ENCODE measurements around the gene HMGCS2. TPM values are rescaled to one million over a fixed set of nuclear protein-coding genes. Genes with fewer than 3 reads are reported as not detected.

HMGCS2 gene
- total RNA-seq, 2 experiments from 2014 or later, result not detected

GRCh38 chr1:119742677-119743076, 26.0 kb downstream of the HMGCS2 start:
- H3K4me1 Mint-ChIP-seq, result peaks cover 5% of the 10 kb centered on the region
- H3K27me3 Mint-ChIP-seq, result no peaks in the 10 kb centered on the region
- no peaks in the 10 kb centered on the region for H3K9me3 Mint-ChIP-seq
- H3K4me3 Mint-ChIP-seq, result no peak overlapping the region
- ChIA-PET CTCF (interaction anchor here (1.3 to 1.6 kb wide), 2 partner anchors 11 to 60 kb away, joined by 4 to 5 read pairs; no protein-coding TSS in a partner anchor), POLR2A (no interaction called here)
- H3K27ac Mint-ChIP-seq, result no peak overlapping the region
- no peak for DNase-seq
- H3K36me3 Mint-ChIP-seq (ENCODE audit: low read depth), result peaks cover 13% of the 10 kb centered on the region

GRCh38 chr1:119742202-119742601, 26.5 kb downstream of the HMGCS2 start:
- H3K9me3 Mint-ChIP-seq, result no peaks in the 10 kb centered on the region
- POLR2A ChIA-PET, result no interaction called here

GRCh38 chr1:119740896-119741780, 27.6 kb downstream of the HMGCS2 start:
- POLR2A ChIA-PET, result no interaction called here
- no peak overlapping the region for H3K27ac Mint-ChIP-seq
- peaks cover 17% of the 10 kb centered on the region for H3K36me3 Mint-ChIP-seq (ENCODE audit: low read depth)
- CTCF ChIA-PET, result interaction anchor here (0.9 kb wide), 1 partner anchor 188 kb away, joined by 3 read pairs; no protein-coding TSS in a partner anchor
- H3K4me3 Mint-ChIP-seq, result no peak overlapping the region
- no peak for DNase-seq
- no peaks in the 10 kb centered on the region for H3K9me3 Mint-ChIP-seq
- H3K4me1 Mint-ChIP-seq, result peaks cover 5% of the 10 kb centered on the region
- no peaks in the 10 kb centered on the region for H3K27me3 Mint-ChIP-seq

More at GRCh38 chr1:119742202-119742601, 26.5 kb downstream of the HMGCS2 start:
- Mint-ChIP-seq H3K36me3 (ENCODE audit: low read depth) (peaks cover 14% of the 10 kb centered on the region), H3K27me3 (no peaks in the 10 kb centered on the region), H3K4me3 (no peak overlapping the region), H3K4me1 (peaks cover 5% of the 10 kb centered on the region), H3K27ac (peak overlapping the region; percentile 4)
- CTCF ChIA-PET, result no interaction called here
- no peak for DNase-seq

GRCh38 chr1:119740261-119740660, 28.4 kb downstream of the HMGCS2 start:
- CTCF ChIA-PET, result no interaction called here
- H3K36me3 Mint-ChIP-seq (ENCODE audit: low read depth), result peaks cover 22% of the 10 kb centered on the region
- POLR2A ChIA-PET, result no interaction called here

GRCh38 chr1:119739150-119739549, 29.6 kb downstream of the HMGCS2 start:
- no peak overlapping the region for H3K4me3 Mint-ChIP-seq
- CTCF ChIA-PET, result interaction anchor here (0.6 kb wide), 1 partner anchor 37 kb away, joined by 3 read pairs; no protein-coding TSS in a partner anchor
- H3K36me3 Mint-ChIP-seq (ENCODE audit: low read depth), result peaks cover 27% of the 10 kb centered on the region

More at GRCh38 chr1:119740261-119740660, 28.4 kb downstream of the HMGCS2 start:
- Mint-ChIP-seq H3K27ac (no peak overlapping the region), H3K4me1 (no peaks in the 10 kb centered on the region), H3K4me3 (no peak overlapping the region), H3K27me3 (no peaks in the 10 kb centered on the region), H3K9me3 (no peaks in the 10 kb centered on the region)
- DNase-seq, result no peak

GRCh38 chr1:119738100-119738720, 30.5 kb downstream of the HMGCS2 start:
- Mint-ChIP-seq H3K27me3 (no peaks in the 10 kb centered on the region), H3K36me3 (ENCODE audit: low read depth) (peaks cover 24% of the 10 kb centered on the region), H3K27ac (no peak overlapping the region), H3K9me3 (no peaks in the 10 kb centered on the region), H3K4me1 (no peaks in the 10 kb centered on the region), H3K4me3 (no peak overlapping the region)
- no peak for DNase-seq
- ChIA-PET CTCF (no interaction called here), POLR2A (no interaction called here)

More at GRCh38 chr1:119739150-119739549, 29.6 kb downstream of the HMGCS2 start:
- no peaks in the 10 kb centered on the region for H3K4me1 Mint-ChIP-seq
- H3K27me3 Mint-ChIP-seq, result no peaks in the 10 kb centered on the region
- no peaks in the 10 kb centered on the region for H3K9me3 Mint-ChIP-seq
- H3K27ac Mint-ChIP-seq, result no peak overlapping the region
- no peak for DNase-seq
- POLR2A ChIA-PET, result no interaction called here

GRCh38 chr1:119737040-119737682, 31.5 kb downstream of the HMGCS2 start:
- CTCF ChIA-PET, result no interaction called here
- Mint-ChIP-seq H3K27me3 (no peaks in the 10 kb centered on the region), H3K9me3 (no peaks in the 10 kb centered on the region), H3K27ac (peak overlapping the region; percentile 25), H3K36me3 (ENCODE audit: low read depth) (peaks cover 24% of the 10 kb centered on the region), H3K4me1 (no peaks in the 10 kb centered on the region), H3K4me3 (no peak overlapping the region)
- POLR2A ChIA-PET, result no interaction called here
- no peak for DNase-seq

- Mint-ChIP-seq H3K4me1 (no peaks in the 10 kb centered on the region), H3K27me3 (no peaks in the 10 kb centered on the region), H3K27ac (no peak overlapping the region), H3K9me3 (no peaks in the 10 kb centered on the region), H3K4me3 (no peak overlapping the region), H3K36me3 (ENCODE audit: low read depth) (peaks cover 24% of the 10 kb centered on the region)
- POLR2A ChIA-PET, result no interaction called here
- CTCF ChIA-PET, result no interaction called here
- DNase-seq, result no peak
Observed at GRCh38 chr1:119736649-119737039, 32.1 kb downstream of the HMGCS2 start.

GRCh38 chr1:119735217-119735616, 33.5 kb downstream of the HMGCS2 start:
- Mint-ChIP-seq H3K4me3 (no peak overlapping the region), H3K36me3 (ENCODE audit: low read depth) (peaks cover 22% of the 10 kb centered on the region), H3K9me3 (no peaks in the 10 kb centered on the region), H3K27ac (no peak overlapping the region), H3K27me3 (no peaks in the 10 kb centered on the region), H3K4me1 (no peaks in the 10 kb centered on the region)
- ChIA-PET POLR2A (no interaction called here), CTCF (interaction anchor here (0.8 to 2.2 kb wide), 2 partner anchors 8 to 16 kb away, joined by 3 to 7 read pairs; no protein-coding TSS in a partner anchor)
- DNase-seq, result no peak

GRCh38 chr1:119733754-119734153, 35.0 kb downstream of the HMGCS2 start:
- POLR2A ChIA-PET, result no interaction called here
- H3K27me3 Mint-ChIP-seq, result no peaks in the 10 kb centered on the region
- peaks cover 26% of the 10 kb centered on the region for H3K36me3 Mint-ChIP-seq (ENCODE audit: low read depth)
- H3K9me3 Mint-ChIP-seq, result no peaks in the 10 kb centered on the region
- no peak for DNase-seq
- no peaks in the 10 kb centered on the region for H3K4me1 Mint-ChIP-seq
- H3K27ac Mint-ChIP-seq, result no peak overlapping the region
- no peak overlapping the region for H3K4me3 Mint-ChIP-seq
- CTCF ChIA-PET, result interaction anchor here (1.3 to 2.2 kb wide), 2 partner anchors 10 to 12 kb away, joined by 4 to 7 read pairs; no protein-coding TSS in a partner anchor

GRCh38 chr1:119732465-119733168, 36.1 kb downstream of the HMGCS2 start:
- Mint-ChIP-seq H3K27me3 (no peaks in the 10 kb centered on the region), H3K4me1 (no peaks in the 10 kb centered on the region), H3K4me3 (no peak overlapping the region), H3K36me3 (ENCODE audit: low read depth) (peaks cover 33% of the 10 kb centered on the region), H3K9me3 (no peaks in the 10 kb centered on the region), H3K27ac (no peak overlapping the region)
- no peak for DNase-seq
- CTCF ChIA-PET, result interaction anchor here (1.1 to 1.8 kb wide), 3 partner anchors 11 to 118 kb away, joined by 3 to 5 read pairs (median 4); no protein-coding TSS in a partner anchor
- POLR2A ChIA-PET, result no interaction called here

- POLR2A ChIA-PET, result no interaction called here
- Mint-ChIP-seq H3K36me3 (ENCODE audit: low read depth) (peaks cover 35% of the 10 kb centered on the region), H3K27ac (no peak overlapping the region), H3K4me3 (no peak overlapping the region), H3K27me3 (no peaks in the 10 kb centered on the region), H3K4me1 (no peaks in the 10 kb centered on the region), H3K9me3 (no peaks in the 10 kb centered on the region)
- DNase-seq, result no peak
- CTCF ChIA-PET, result interaction anchor here (1.1 to 1.8 kb wide), 2 partner anchors 11 to 118 kb away, joined by 3 to 5 read pairs; no protein-coding TSS in a partner anchor
Observed at GRCh38 chr1:119731741-119732430, 36.8 kb downstream of the HMGCS2 start.

Measured in activated CD4-positive, alpha-beta T cell treated with anti-CD3 and anti-CD28 coated beads, Interleukin-2, amount 10 ng/mL, durations not matched to agents 7 days and 5 days (primary cell).